ENCODE results near the gene ALDH1A1.

ALDH1A1 gene

GRCh38 chr9:72937545-72937944, 15.3 kb downstream of the ALDH1A1 start:
- no peak overlapping the region for H3K4me3 ChIP-seq (ENCODE audit: severe bottlenecking)
- ATAC-seq (ENCODE audit: low read depth) = no peak
- no peaks in the 10 kb centered on the region for H3K4me1 ChIP-seq (ENCODE audit: insufficient read depth, poor library complexity, severe bottlenecking)
- no peaks in the 10 kb centered on the region for H3K27me3 ChIP-seq (ENCODE audit: insufficient read depth, poor library complexity, severe bottlenecking)
- no peak for DNase-seq (ENCODE audit: low spot score)
- H3K27ac ChIP-seq (ENCODE audit: poor library complexity, severe bottlenecking) = no peak overlapping the region
- no peaks in the 10 kb centered on the region for H3K9me3 ChIP-seq (ENCODE audit: severe bottlenecking)
- TF ChIP-seq CTCF (IDR thresholded peaks at IDR 0.05; ENCODE audit: poor library complexity, severe bottlenecking) = no peak
- no peaks in the 10 kb centered on the region for H3K36me3 ChIP-seq (ENCODE audit: low read depth)

GRCh38 chr9:72936679-72937078, 16.2 kb downstream of the ALDH1A1 start:
- Histone ChIP-seq H3K9me3 (ENCODE audit: severe bottlenecking) (no peaks in the 10 kb centered on the region), H3K27ac (ENCODE audit: poor library complexity, severe bottlenecking) (no peak overlapping the region), H3K4me1 (ENCODE audit: insufficient read depth, poor library complexity, severe bottlenecking) (no peaks in the 10 kb centered on the region), H3K4me3 (ENCODE audit: severe bottlenecking) (no peak overlapping the region), H3K36me3 (ENCODE audit: low read depth) (no peaks in the 10 kb centered on the region), H3K27me3 (ENCODE audit: insufficient read depth, poor library complexity, severe bottlenecking) (no peaks in the 10 kb centered on the region)
- DNase-seq (ENCODE audit: low spot score) (no peak), ATAC-seq (ENCODE audit: low read depth) (no peak)
- TF ChIP-seq CTCF (IDR thresholded peaks at IDR 0.05; ENCODE audit: poor library complexity, severe bottlenecking) = no peak

- Histone ChIP-seq H3K4me3 (ENCODE audit: severe bottlenecking) (no peak overlapping the region), H3K27ac (ENCODE audit: poor library complexity, severe bottlenecking) (no peak overlapping the region), H3K36me3 (ENCODE audit: low read depth) (no peaks in the 10 kb centered on the region), H3K27me3 (ENCODE audit: insufficient read depth, poor library complexity, severe bottlenecking) (no peaks in the 10 kb centered on the region), H3K9me3 (ENCODE audit: severe bottlenecking) (no peaks in the 10 kb centered on the region), H3K4me1 (ENCODE audit: insufficient read depth, poor library complexity, severe bottlenecking) (no peaks in the 10 kb centered on the region)
- DNase-seq (ENCODE audit: low spot score) (no peak), ATAC-seq (ENCODE audit: low read depth) (no peak)
- no peak for TF ChIP-seq CTCF (IDR thresholded peaks at IDR 0.05; ENCODE audit: poor library complexity, severe bottlenecking)
These were observed 16.6 kb downstream of the ALDH1A1 start for GRCh38 chr9:72936266-72936665.

DNA sequence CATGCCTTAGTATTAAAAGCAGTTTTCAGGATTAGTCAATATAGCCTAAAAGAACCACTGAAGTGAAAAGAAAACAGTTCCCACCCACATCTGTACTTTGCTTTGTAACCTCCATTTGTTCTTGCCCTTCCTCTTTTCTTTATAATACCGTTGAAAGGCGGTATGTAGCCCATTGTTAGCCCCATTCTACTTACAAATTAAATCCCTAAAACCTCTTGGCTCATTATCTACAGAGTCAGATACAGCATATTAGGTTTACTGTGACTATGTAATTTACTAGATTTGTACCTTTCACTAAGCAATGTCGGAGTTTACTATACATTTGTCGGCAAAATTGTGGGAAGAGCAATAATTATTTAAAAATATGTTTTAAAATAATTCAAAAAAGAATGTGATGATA, 17.3 kb downstream of the ALDH1A1 start:
- Histone ChIP-seq H3K9me3 (ENCODE audit: severe bottlenecking) (no peaks in the 10 kb centered on the region), H3K4me3 (ENCODE audit: severe bottlenecking) (no peak overlapping the region), H3K27ac (ENCODE audit: poor library complexity, severe bottlenecking) (no peak overlapping the region), H3K27me3 (ENCODE audit: insufficient read depth, poor library complexity, severe bottlenecking) (no peaks in the 10 kb centered on the region), H3K36me3 (ENCODE audit: low read depth) (no peaks in the 10 kb centered on the region), H3K4me1 (ENCODE audit: insufficient read depth, poor library complexity, severe bottlenecking) (no peaks in the 10 kb centered on the region)
- no peak for DNase-seq (ENCODE audit: low spot score)
- no peak for TF ChIP-seq CTCF (IDR thresholded peaks at IDR 0.05; ENCODE audit: poor library complexity, severe bottlenecking)
- no peak for ATAC-seq (ENCODE audit: low read depth)

DNA sequence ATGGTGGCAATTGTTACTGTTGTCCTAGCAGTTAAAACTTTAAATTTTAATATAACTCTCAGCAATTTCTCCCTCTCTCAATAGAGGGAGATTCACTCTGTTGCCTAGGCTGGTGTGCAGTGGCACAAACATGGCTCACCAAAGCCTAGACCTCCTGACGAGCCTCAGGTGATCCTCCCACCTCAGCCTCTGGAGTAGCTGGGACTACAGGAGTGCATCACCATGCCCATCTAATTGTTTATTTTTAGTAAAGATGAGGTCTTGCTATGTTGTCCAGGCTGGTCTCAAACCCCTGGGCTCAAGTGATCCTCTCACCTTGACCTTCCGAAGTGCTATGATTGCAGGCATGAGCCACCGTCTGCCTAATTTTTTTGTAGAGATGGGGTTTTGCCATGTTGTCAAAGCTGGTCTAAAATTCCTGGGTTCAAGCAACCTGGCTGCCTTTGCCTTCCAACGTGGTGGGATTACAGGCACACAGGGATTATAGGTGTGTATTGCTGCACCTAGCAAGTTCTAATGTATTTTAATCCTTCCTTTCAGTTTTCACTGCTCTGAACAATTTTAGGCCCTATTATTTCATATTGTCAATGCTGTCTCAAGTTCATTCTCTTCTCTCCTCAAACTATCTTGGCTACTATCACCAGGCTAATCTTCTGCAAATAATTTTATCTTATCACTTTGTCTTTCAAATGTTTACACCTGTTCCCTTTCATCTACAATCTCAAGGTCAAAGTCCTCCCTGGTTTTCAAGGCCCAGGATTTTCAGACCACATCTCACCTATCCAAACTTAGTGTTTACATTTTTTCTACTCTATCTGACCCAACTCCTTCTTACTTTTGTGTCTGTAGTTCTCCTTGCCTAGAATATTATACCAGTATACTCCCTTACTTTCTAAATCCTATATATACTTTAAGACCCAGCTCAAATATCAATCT, 18.9 kb downstream of the ALDH1A1 start:
- Histone ChIP-seq H3K4me1 (ENCODE audit: insufficient read depth, poor library complexity, severe bottlenecking) (no peaks in the 10 kb centered on the region), H3K4me3 (ENCODE audit: severe bottlenecking) (no peak overlapping the region), H3K27me3 (ENCODE audit: insufficient read depth, poor library complexity, severe bottlenecking) (no peaks in the 10 kb centered on the region), H3K36me3 (ENCODE audit: low read depth) (no peaks in the 10 kb centered on the region), H3K27ac (ENCODE audit: poor library complexity, severe bottlenecking) (no peak overlapping the region), H3K9me3 (ENCODE audit: severe bottlenecking) (no peaks in the 10 kb centered on the region)
- DNase-seq (ENCODE audit: low spot score) (no peak), ATAC-seq (ENCODE audit: low read depth) (no peak)
- no peak for TF ChIP-seq CTCF (IDR thresholded peaks at IDR 0.05; ENCODE audit: poor library complexity, severe bottlenecking)

All from RWPE2 (cell line).